Endothelial cell of umbilical vein (primary cell): ENCODE results near the gene TNPO1.

Experiments used
- EZH2 ChIP-seq: IDR thresholded peaks from 2 replicates; pipeline ENCODE4 v1.6.1; 2012; ENCODE audit warnings: borderline replicate concordance, low read depth, mild to moderate bottlenecking, moderate library complexity, low read length, inconsistent platforms; ENCODE audit not compliant: severe bottlenecking
- FOS ChIP-seq: IDR thresholded peaks from 2 replicates; pipeline ENCODE4 v1.6.1; 2011; ENCODE audit warnings: mild to moderate bottlenecking, low read length, moderate library complexity, borderline replicate concordance; ENCODE audit not compliant: insufficient read depth
- GATA2 ChIP-seq: IDR thresholded peaks from 2 replicates; pipeline ENCODE4 v1.7.0; 2011; ENCODE audit warnings: low read depth, mild to moderate bottlenecking, moderate library complexity, mixed read lengths, low read length; ENCODE audit not compliant: insufficient read length, insufficient read depth
- MAX ChIP-seq: IDR thresholded peaks from 2 replicates; pipeline ENCODE4 v1.6.1; 2011; ENCODE audit not compliant: insufficient read depth, insufficient read length
- MYC ChIP-seq: IDR thresholded peaks from one replicate; pipeline ENCODE4 v1.6.1; 2011; ENCODE audit warnings: mild to moderate bottlenecking, low read depth, low read length
- POLR2A ChIP-seq: IDR thresholded peaks from 2 replicates; pipeline ENCODE4 v1.6.1; 2012; ENCODE audit warnings: low read depth, mild to moderate bottlenecking, control low read depth, low read length
- POLR2AphosphoS5 ChIP-seq: IDR thresholded peaks from 2 replicates; pipeline ENCODE4 v1.6.1; 2012; ENCODE audit warnings: low read depth, mild to moderate bottlenecking, control low read depth, low read length, moderate library complexity; ENCODE audit not compliant: insufficient read depth
- TF ChIP-seq, protein P1 (sequence below), 2 donors: IDR thresholded peaks; 1 replicate in 1 of 2; 2 replicates in 1 of 2; pipeline ENCODE4 v1.5.1; 2011; ENCODE audit warnings: low read length in 2 of 2, mild to moderate bottlenecking in 2 of 2, moderate library complexity in 2 of 2, control low read depth in 1 of 2, inconsistent platforms in 1 of 2, low read depth in 1 of 2; ENCODE audit not compliant: insufficient read depth in 1 of 2; ENCODE audit errors: extremely low read depth in 1 of 2

DNA sequence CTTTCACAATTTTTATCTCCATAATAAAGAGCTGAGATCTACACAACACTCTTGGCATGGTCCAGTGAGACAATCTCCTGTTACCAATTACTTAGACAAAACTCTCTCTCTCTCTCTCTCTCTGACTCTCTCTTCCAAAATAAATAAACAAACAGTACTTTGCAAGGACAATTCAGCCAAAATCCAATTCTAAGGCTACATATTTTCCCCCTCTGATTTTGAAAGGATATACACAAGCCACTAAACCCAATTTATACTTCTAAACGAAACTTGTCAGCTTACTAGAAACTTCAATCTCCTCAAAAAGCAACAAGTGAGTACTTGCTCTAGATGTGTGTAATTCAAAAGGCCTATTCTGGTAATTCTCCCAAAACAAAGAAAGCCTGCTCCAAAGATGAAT is 26.3 kb upstream of the TNPO1 start:
- TF ChIP-seq, protein P1, sequence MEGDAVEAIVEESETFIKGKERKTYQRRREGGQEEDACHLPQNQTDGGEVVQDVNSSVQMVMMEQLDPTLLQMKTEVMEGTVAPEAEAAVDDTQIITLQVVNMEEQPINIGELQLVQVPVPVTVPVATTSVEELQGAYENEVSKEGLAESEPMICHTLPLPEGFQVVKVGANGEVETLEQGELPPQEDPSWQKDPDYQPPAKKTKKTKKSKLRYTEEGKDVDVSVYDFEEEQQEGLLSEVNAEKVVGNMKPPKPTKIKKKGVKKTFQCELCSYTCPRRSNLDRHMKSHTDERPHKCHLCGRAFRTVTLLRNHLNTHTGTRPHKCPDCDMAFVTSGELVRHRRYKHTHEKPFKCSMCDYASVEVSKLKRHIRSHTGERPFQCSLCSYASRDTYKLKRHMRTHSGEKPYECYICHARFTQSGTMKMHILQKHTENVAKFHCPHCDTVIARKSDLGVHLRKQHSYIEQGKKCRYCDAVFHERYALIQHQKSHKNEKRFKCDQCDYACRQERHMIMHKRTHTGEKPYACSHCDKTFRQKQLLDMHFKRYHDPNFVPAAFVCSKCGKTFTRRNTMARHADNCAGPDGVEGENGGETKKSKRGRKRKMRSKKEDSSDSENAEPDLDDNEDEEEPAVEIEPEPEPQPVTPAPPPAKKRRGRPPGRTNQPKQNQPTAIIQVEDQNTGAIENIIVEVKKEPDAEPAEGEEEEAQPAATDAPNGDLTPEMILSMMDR (IDR thresholded peaks at IDR 0.05; ENCODE audit: extremely low read depth in 1 of 2, insufficient read depth in 1 of 2, low read depth in 1 of 2, low read length in 2 of 2): no peak
- TF ChIP-seq MYC (no peak), EZH2 (no peak), FOS (no peak), POLR2A (no peak), POLR2AphosphoS5 (no peak), MAX (no peak), GATA2 (no peak)
